ENCODE data around the gene DCAF11. TPM values are rescaled to one million over a fixed set of nuclear protein-coding genes. Genes with fewer than 3 reads are reported as not detected.

The DCAF11 gene
- total and polyA plus RNA-seq, 2 donors (not counting 1 experiment from before 2014, with no cell fraction given), result 64.5 to 96.3 TPM

Small RNA genes within 50 kb of the gene (small RNA-seq; reads per million reads assigned to genes)
- gene IRF9 (ENCODE audit: insufficient read length, low read depth, low replicate concordance), result not detected
- gene RNA5SP383 (ENCODE audit: insufficient read length, low read depth, low replicate concordance), result not detected

Other genes with a start within 250 kb of the DCAF11 start
- gene DHRS4, start 161.0 kb upstream of the DCAF11 start, total RNA-seq, result 15.3 and 15.6 TPM in 2 replicates
- 8.0 and 16.2 TPM in 2 replicates for gene DHRS4, start 161.0 kb upstream of the DCAF11 start, polyA plus RNA-seq
- gene DHRS4L2, start 125.8 kb upstream of the DCAF11 start, total RNA-seq, result 16.3 and 16.8 TPM in 2 replicates
- gene DHRS4L2, start 125.8 kb upstream of the DCAF11 start, polyA plus RNA-seq, result 8.0 and 11.2 TPM in 2 replicates
- gene CARMIL3, start 62.8 kb upstream of the DCAF11 start, total RNA-seq, result 1.0 and 1.4 TPM in 2 replicates
- 2.8 and 7.2 TPM in 2 replicates for gene CARMIL3, start 62.8 kb upstream of the DCAF11 start, polyA plus RNA-seq
- not detected in 2 replicates for gene CPNE6, start 43.2 kb upstream of the DCAF11 start, total RNA-seq
- gene CPNE6, start 43.2 kb upstream of the DCAF11 start, polyA plus RNA-seq, result 0.10 TPM in 1 of 2 replicates, not detected in the other
- 34.1 and 40.4 TPM in 2 replicates for gene PCK2, start 20.5 kb upstream of the DCAF11 start, total RNA-seq
- gene PCK2, start 20.5 kb upstream of the DCAF11 start, polyA plus RNA-seq, result 43.6 and 58.4 TPM in 2 replicates
- 8.1 and 8.8 TPM in 2 replicates for gene NRL, start 172 bp downstream of the DCAF11 start, total RNA-seq
- gene NRL, start 172 bp downstream of the DCAF11 start, polyA plus RNA-seq, result 4.8 and 7.0 TPM in 2 replicates
- gene FITM1, start 15.9 kb downstream of the DCAF11 start, total RNA-seq, result 2.6 and 3.6 TPM in 2 replicates
- 3.3 and 4.6 TPM in 2 replicates for gene FITM1, start 15.9 kb downstream of the DCAF11 start, polyA plus RNA-seq
- gene PSME1, start 21.4 kb downstream of the DCAF11 start, total RNA-seq, result 227 and 237 TPM in 2 replicates
- 257 and 295 TPM in 2 replicates for gene PSME1, start 21.4 kb downstream of the DCAF11 start, polyA plus RNA-seq
- 24.7 and 26.4 TPM in 2 replicates for gene EMC9, start 26.8 kb downstream of the DCAF11 start, total RNA-seq
- 19.3 and 25.9 TPM in 2 replicates for gene EMC9, start 26.8 kb downstream of the DCAF11 start, polyA plus RNA-seq
- gene PSME2, start 31.8 kb downstream of the DCAF11 start, total RNA-seq, result 127 and 141 TPM in 2 replicates
- 126 and 137 TPM in 2 replicates for gene PSME2, start 31.8 kb downstream of the DCAF11 start, polyA plus RNA-seq
- gene RNF31, start 32.7 kb downstream of the DCAF11 start, total RNA-seq, result 103 and 114 TPM in 2 replicates
- gene RNF31, start 32.7 kb downstream of the DCAF11 start, polyA plus RNA-seq, result 48.3 and 69.8 TPM in 2 replicates
- gene IRF9, start 46.5 kb downstream of the DCAF11 start, total RNA-seq, result 243 and 269 TPM in 2 replicates
- 191 and 237 TPM in 2 replicates for gene IRF9, start 46.5 kb downstream of the DCAF11 start, polyA plus RNA-seq
- 48.4 and 62.1 TPM in 2 replicates for gene REC8, start 57.3 kb downstream of the DCAF11 start, total RNA-seq
- gene REC8, start 57.3 kb downstream of the DCAF11 start, polyA plus RNA-seq, result 34.0 and 39.5 TPM in 2 replicates
- 29.8 and 35.0 TPM in 2 replicates for gene IPO4, start 74.0 kb downstream of the DCAF11 start, total RNA-seq
- 26.7 and 28.3 TPM in 2 replicates for gene IPO4, start 74.0 kb downstream of the DCAF11 start, polyA plus RNA-seq
- gene TM9SF1, start 80.7 kb downstream of the DCAF11 start, total RNA-seq, result 24.5 and 33.9 TPM in 2 replicates
- gene TM9SF1, start 80.7 kb downstream of the DCAF11 start, polyA plus RNA-seq, result 7.6 and 10.0 TPM in 2 replicates
- gene TSSK4, start 90.9 kb downstream of the DCAF11 start, total RNA-seq, result 1.7 TPM in 2 replicates
- 0.14 and 0.45 TPM in 2 replicates for gene TSSK4, start 90.9 kb downstream of the DCAF11 start, polyA plus RNA-seq
- 102 and 103 TPM in 2 replicates for gene CHMP4A, start 98.7 kb downstream of the DCAF11 start, total RNA-seq
- 91.2 and 95.1 TPM in 2 replicates for gene CHMP4A, start 98.7 kb downstream of the DCAF11 start, polyA plus RNA-seq
- gene MDP1, start 101.3 kb downstream of the DCAF11 start, total RNA-seq, result 11.3 and 17.0 TPM in 2 replicates
- gene MDP1, start 101.3 kb downstream of the DCAF11 start, polyA plus RNA-seq, result 22.6 and 28.1 TPM in 2 replicates
- 86.6 and 98.5 TPM in 2 replicates for gene NEDD8, start 117.6 kb downstream of the DCAF11 start, total RNA-seq
- gene NEDD8, start 117.6 kb downstream of the DCAF11 start, polyA plus RNA-seq, result 86.7 and 104 TPM in 2 replicates
- gene GMPR2, start 118.2 kb downstream of the DCAF11 start, total RNA-seq, result 58.7 and 64.3 TPM in 2 replicates
- gene GMPR2, start 118.2 kb downstream of the DCAF11 start, polyA plus RNA-seq, result 33.3 and 39.7 TPM in 2 replicates
- gene TINF2, start 127.8 kb downstream of the DCAF11 start, total RNA-seq, result 165 and 169 TPM in 2 replicates
- 103 and 108 TPM in 2 replicates for gene TINF2, start 127.8 kb downstream of the DCAF11 start, polyA plus RNA-seq
- gene TGM1, start 148.4 kb downstream of the DCAF11 start, total RNA-seq, result 11.4 and 11.9 TPM in 2 replicates
- gene TGM1, start 148.4 kb downstream of the DCAF11 start, polyA plus RNA-seq, result 2.7 and 4.9 TPM in 2 replicates
- gene RABGGTA, start 156.8 kb downstream of the DCAF11 start, total RNA-seq, result 57.9 and 70.1 TPM in 2 replicates
- gene RABGGTA, start 156.8 kb downstream of the DCAF11 start, polyA plus RNA-seq, result 134 and 159 TPM in 2 replicates
- gene DHRS1, start 185.0 kb downstream of the DCAF11 start, total RNA-seq, result 42.7 and 43.7 TPM in 2 replicates
- 69.9 and 76.9 TPM in 2 replicates for gene DHRS1, start 185.0 kb downstream of the DCAF11 start, polyA plus RNA-seq
- 22.6 and 24.5 TPM in 2 replicates for gene NOP9, start 185.1 kb downstream of the DCAF11 start, total RNA-seq
- 9.7 and 13.7 TPM in 2 replicates for gene NOP9, start 185.1 kb downstream of the DCAF11 start, polyA plus RNA-seq
- gene CIDEB, start 193.2 kb downstream of the DCAF11 start, total RNA-seq, result 32.8 and 34.3 TPM in 2 replicates
- 17.9 and 26.2 TPM in 2 replicates for gene CIDEB, start 193.2 kb downstream of the DCAF11 start, polyA plus RNA-seq
- gene LTB4R2, start 195.4 kb downstream of the DCAF11 start, total RNA-seq, result 10.1 and 11.7 TPM in 2 replicates
- 9.0 and 10.7 TPM in 2 replicates for gene LTB4R2, start 195.4 kb downstream of the DCAF11 start, polyA plus RNA-seq
- 8.8 and 9.2 TPM in 2 replicates for gene LTB4R, start 196.7 kb downstream of the DCAF11 start, total RNA-seq
- gene LTB4R, start 196.7 kb downstream of the DCAF11 start, polyA plus RNA-seq, result 15.7 and 19.1 TPM in 2 replicates
- 5.8 and 7.8 TPM in 2 replicates for gene ADCY4, start 220.3 kb downstream of the DCAF11 start, total RNA-seq
- 2.3 and 3.4 TPM in 2 replicates for gene ADCY4, start 220.3 kb downstream of the DCAF11 start, polyA plus RNA-seq
- 76.6 and 77.6 TPM in 2 replicates for gene RIPK3, start 225.2 kb downstream of the DCAF11 start, total RNA-seq
- gene RIPK3, start 225.2 kb downstream of the DCAF11 start, polyA plus RNA-seq, result 58.5 and 65.5 TPM in 2 replicates